Endothelial cell of umbilical vein (primary cell): ENCODE measurements around the gene SLC1A4. TPM values are rescaled to one million over a fixed set of nuclear protein-coding genes. Genes with fewer than 3 reads are reported as not detected.
A peak's percentile ranks its signal among the peaks of the same experiment; 100 is the strongest.

Experiments used
- BruUV-seq: library from RNA; stranded (reverse); fragments of 400-500 nt; replicated peaks from 2 replicates; lab custom pipeline; 2021; lab: Mats Ljungman, UMichigan
- CTCF ChIA-PET: fragments of 300-600, 350-600 bp; sonication (Branson Sonifier 250); formaldehyde crosslinking; loops from one replicate; lab custom pipeline; 2021; ENCODE audit warnings: antibody characterized with exemption, inconsistent platforms; lab: Charles Lee
- POLR2A ChIA-PET: fragments of 300-600, 350-600 bp; sonication (Branson Sonifier 250); formaldehyde crosslinking; loops from one replicate; lab custom pipeline; 2021; ENCODE audit warnings: antibody characterized with exemption, inconsistent platforms; lab: Charles Lee
- DNase-seq: peaks from one replicate; pipeline ENCODE4 v3.0.0-alpha.2; 2011; ENCODE audit warnings: low read depth, low spot score
- FAIRE-seq: peaks from 2 replicates; lab custom pipeline; 2011; peaks lifted over from hg19 to GRCh38; lab: Jason Lieb, UNC
- H2AFZ ChIP-seq: 2 replicates; pipeline ENCODE4 v1.6.0; 2012; ENCODE audit warnings: low read depth, low read length, control low read depth, inconsistent platforms
- H3K27ac ChIP-seq: 2 replicates; pipeline ENCODE4 v1.5.1; 2011; ENCODE audit warnings: low read depth, mild to moderate bottlenecking, control low read depth, low read length, moderate library complexity; ENCODE audit not compliant: insufficient read depth
- H3K27me3 ChIP-seq, 2 experiments: 2 replicates each; pipeline versions ENCODE4 v1.6.0 to v1.6.1; 2011; ENCODE audit warnings: low read length in 2 of 2, mixed read lengths in 1 of 2; ENCODE audit not compliant: control insufficient read depth in 2 of 2, insufficient read depth in 2 of 2
- H3K36me3 ChIP-seq, 2 experiments: 2 replicates in 1 of 2; 3 replicates in 1 of 2; pipeline ENCODE4 v1.5.1; 2011; ENCODE audit warnings: low read length in 2 of 2, mild to moderate bottlenecking in 1 of 2, moderate library complexity in 1 of 2; ENCODE audit not compliant: control insufficient read depth in 2 of 2, insufficient read depth in 2 of 2; ENCODE audit errors: extremely low read depth in 1 of 2
- H3K4me1 ChIP-seq: 3 replicates; pipeline ENCODE4 v1.5.1; 2011; ENCODE audit warnings: mild to moderate bottlenecking, low read length; ENCODE audit not compliant: control insufficient read depth, insufficient read depth; ENCODE audit errors: extremely low read depth
- H3K4me2 ChIP-seq: 2 replicates; pipeline ENCODE4 v1.6.1; 2011; ENCODE audit warnings: low read length, control low read depth, mixed read lengths; ENCODE audit not compliant: insufficient read depth
- H3K4me3 ChIP-seq, 3 experiments: fragments of 200-600 bp in 1 of 3; sonication (generic), shearing (Covaris generic) in 1 of 3; replicated peaks in 1 of 3; 2 replicates each; pipeline ENCODE4 v1.5.1; 2011 to 2016; ENCODE audit warnings: control low read depth in 3 of 3, low read length in 3 of 3, mild to moderate bottlenecking in 2 of 3, inconsistent platforms in 1 of 3, low read depth in 1 of 3, moderate library complexity in 1 of 3; ENCODE audit not compliant: insufficient read depth in 1 of 3
- H3K79me2 ChIP-seq: 2 replicates; pipeline ENCODE4 v1.6.0; 2012; ENCODE audit warnings: low read length, inconsistent platforms; ENCODE audit not compliant: control insufficient read depth, insufficient read depth
- H3K9ac ChIP-seq: replicated peaks from 2 replicates; pipeline ENCODE3; 2011; ENCODE audit warnings: low read length, control low read depth; ENCODE audit not compliant: insufficient read depth; ENCODE audit errors: extremely low read depth
- H3K9me1 ChIP-seq: replicated peaks from 3 replicates; pipeline ENCODE4 v1.6.0; 2011; ENCODE audit warnings: mild to moderate bottlenecking, low read length; ENCODE audit not compliant: control insufficient read depth, insufficient read depth; ENCODE audit errors: extremely low read depth
- H3K9me3 ChIP-seq: replicated peaks from 2 replicates; pipeline ENCODE4 v1.5.1; 2012; ENCODE audit warnings: low read length, inconsistent platforms; ENCODE audit not compliant: control insufficient read depth, insufficient read depth
- H4K20me1 ChIP-seq: replicated peaks from 2 replicates; pipeline ENCODE3; 2011; ENCODE audit warnings: mild to moderate bottlenecking, low read length; ENCODE audit not compliant: control insufficient read depth, insufficient read depth; ENCODE audit errors: extremely low read depth
- CTCF ChIP-seq, 2 donors: IDR thresholded peaks; 1 replicate in 1 of 2; 2 replicates in 1 of 2; pipeline ENCODE4 v1.5.1; 2011; ENCODE audit warnings: low read length in 2 of 2, mild to moderate bottlenecking in 2 of 2, moderate library complexity in 2 of 2, control low read depth in 1 of 2, inconsistent platforms in 1 of 2, low read depth in 1 of 2; ENCODE audit not compliant: insufficient read depth in 1 of 2; ENCODE audit errors: extremely low read depth in 1 of 2
- EZH2 ChIP-seq: IDR thresholded peaks from 2 replicates; pipeline ENCODE4 v1.6.1; 2012; ENCODE audit warnings: borderline replicate concordance, low read depth, mild to moderate bottlenecking, moderate library complexity, low read length, inconsistent platforms; ENCODE audit not compliant: severe bottlenecking
- FOS ChIP-seq: IDR thresholded peaks from 2 replicates; pipeline ENCODE4 v1.6.1; 2011; ENCODE audit warnings: mild to moderate bottlenecking, low read length, moderate library complexity, borderline replicate concordance; ENCODE audit not compliant: insufficient read depth
- GATA2 ChIP-seq: IDR thresholded peaks from 2 replicates; pipeline ENCODE4 v1.7.0; 2011; ENCODE audit warnings: low read depth, mild to moderate bottlenecking, moderate library complexity, mixed read lengths, low read length; ENCODE audit not compliant: insufficient read length, insufficient read depth
- JUN ChIP-seq: IDR thresholded peaks from 2 replicates; pipeline ENCODE4 v1.6.1; 2011; ENCODE audit warnings: borderline replicate concordance, low read depth; ENCODE audit not compliant: insufficient read length, insufficient read depth
- MAX ChIP-seq: IDR thresholded peaks from 2 replicates; pipeline ENCODE4 v1.6.1; 2011; ENCODE audit not compliant: insufficient read depth, insufficient read length
- MYC ChIP-seq: IDR thresholded peaks from one replicate; pipeline ENCODE4 v1.6.1; 2011; ENCODE audit warnings: mild to moderate bottlenecking, low read depth, low read length
- POLR2A ChIP-seq: IDR thresholded peaks from 2 replicates; pipeline ENCODE4 v1.6.1; 2012; ENCODE audit warnings: low read depth, mild to moderate bottlenecking, control low read depth, low read length
- POLR2AphosphoS5 ChIP-seq: IDR thresholded peaks from 2 replicates; pipeline ENCODE4 v1.6.1; 2012; ENCODE audit warnings: low read depth, mild to moderate bottlenecking, control low read depth, low read length, moderate library complexity; ENCODE audit not compliant: insufficient read depth
- dilution Hi-C: fragments of 300-500 bp; cut with MboI; formaldehyde crosslinking; loops from one replicate; pipeline ENCODE4 v1.15.0; 2019; ENCODE audit warnings: low sequenced_read_pairs; ENCODE audit not compliant: extremely low pct_ligation_motif_present
- intact Hi-C: fragments of 100-400 bp; cut with micrococcal nuclease; formaldehyde crosslinking; loops from one replicate; pipeline ENCODE4 v1.10.0; 2022
- polyA plus RNA-seq, 4 experiments: library from polyadenylated mRNA; depleted of rRNA in 3 of 4; stranded (reverse) in 3 of 4; unstranded in 1 of 4; fragments of >200 nt; gene quantifications; 2 replicates each; pipeline versions ENCODE4 v1.2.1 to v1.2.3, GENCODE V29; 2011 to 2012; ENCODE audit warnings: missing spikeins in 1 of 4
- total RNA-seq: library from RNA; stranded (reverse); gene quantifications from 2 replicates; pipeline ENCODE4 v1.2.3, GENCODE V29; 2021

Gene SLC1A4
- total and polyA plus RNA-seq, 2 donors (not counting 3 experiments of a cell fraction or from before 2014, with no cell fraction given) = 9.9 to 13.9 TPM

- BruUV-seq = no TSS peak
- Histone ChIP-seq H3K27me3 (no peaks in the 10 kb centered on the region), H3K4me1 (peaks cover 43% of the 10 kb centered on the region), H2AFZ (no peak overlapping the region), H3K27ac (peak overlapping the region; percentile 36), H4K20me1 (no peaks in the 10 kb centered on the region), H3K9me3 (no peaks in the 10 kb centered on the region), H3K36me3 (peaks cover 6 to 37% of the 10 kb centered on the region in 2 experiments), H3K9me1 (no peaks in the 10 kb centered on the region), H3K79me2 (peaks cover 5% of the 10 kb centered on the region), H3K4me3 (no peak overlapping the region), H3K4me2 (peak overlapping the region; percentile 1), H3K9ac (no peak overlapping the region)
- intact Hi-C loops = no loop called here
- no peak for FAIRE-seq
- no peak for DNase-seq
- no peak for TF ChIP-seq MYC
- no peak for TF ChIP-seq CTCF (IDR thresholded peaks at IDR 0.05; ENCODE audit: extremely low read depth in 1 of 2, insufficient read depth in 1 of 2, low read depth in 1 of 2, low read length in 2 of 2)
- no peak for TF ChIP-seq MAX
- TF ChIP-seq FOS = no peak
- TF ChIP-seq POLR2A = no peak
- TF ChIP-seq EZH2 = no peak
- no peak for TF ChIP-seq GATA2
- no peak for TF ChIP-seq JUN
- no peak for TF ChIP-seq POLR2AphosphoS5
- dilution Hi-C loops = no loop called here
- CTCF ChIA-PET = interaction anchor here (0.6 to 2.6 kb wide), 3 partner anchors 23 to 100 kb away, joined by 3 to 14 read pairs (median 3); no protein-coding TSS in a partner anchor
- POLR2A ChIA-PET = interaction anchor here (1.0 to 1.4 kb wide), 2 partner anchors 13 to 26 kb away, joined by 3 read pairs; partner anchors contain the start of gene CEP68
Observed at GRCh38 chr2:65069439-65069824, 80.2 kb downstream of the SLC1A4 start.
